Stimulated activated CD4-positive, alpha-beta T cell treated with anti-CD3 and anti-CD28 coated beads, Interleukin-12 subunit alpha, Interleukin-12 subunit beta, amount 100 ng/mL, for 4 hours (primary cell): ENCODE results near the gene C5orf22.
"Not testable (repeated sequence)": the region's sequence is repeated elsewhere in the genome, so short reads cannot be mapped to it uniquely, and the experiment has no call there.

Source experiments
- DNase-seq: peaks from one replicate; pipeline ENCODE4 v3.0.0-alpha.2; 2020

C5orf22 gene

DNA sequence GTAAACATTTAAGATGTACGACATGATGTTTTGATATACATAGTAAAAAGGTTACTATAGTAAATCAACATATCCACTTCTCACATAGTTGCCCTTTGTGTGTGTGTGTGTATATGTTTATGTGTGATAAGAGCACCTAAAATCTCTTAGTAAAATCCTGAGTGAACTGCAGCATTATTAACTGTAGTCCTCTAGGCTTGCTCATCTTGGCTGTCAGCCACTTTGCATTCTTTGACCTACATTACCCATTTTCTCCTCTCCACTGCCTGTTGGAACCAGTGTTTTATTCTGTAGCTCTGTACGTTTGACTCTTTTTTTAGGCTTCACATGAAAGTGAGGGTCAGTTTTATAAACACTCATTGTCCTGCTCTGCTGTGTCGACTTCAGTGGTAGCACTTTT is 24.4 kb downstream of the C5orf22 start:
- DNase-seq: no peak

DNA sequence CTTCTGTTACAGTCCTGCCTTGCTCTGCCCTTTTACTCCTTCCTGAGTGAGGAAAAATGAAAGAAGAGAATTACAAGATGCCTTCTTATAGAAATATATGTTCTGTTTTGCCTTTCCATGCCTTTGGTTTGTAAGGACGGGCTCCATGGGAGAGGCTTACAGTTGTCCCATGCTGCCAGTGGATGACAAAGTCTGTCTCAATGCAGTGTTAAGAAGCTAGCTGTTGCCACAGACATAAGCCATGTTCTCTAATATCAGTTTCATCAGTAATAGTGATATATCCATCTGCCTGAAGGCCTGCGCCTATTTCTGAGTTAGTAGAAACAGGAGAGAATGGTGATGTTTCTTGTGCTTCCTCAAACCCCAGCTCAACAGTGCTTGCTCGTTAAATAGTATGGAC is 27.8 kb downstream of the C5orf22 start:
- DNase-seq: no peak

- DNase-seq: no peak
These were observed 29.8 kb downstream of the C5orf22 start for GRCh38 chr5:31561946-31562345.

- DNase-seq: no peak
These were observed 31.1 kb downstream of the C5orf22 start for GRCh38 chr5:31563216-31563615.

DNA sequence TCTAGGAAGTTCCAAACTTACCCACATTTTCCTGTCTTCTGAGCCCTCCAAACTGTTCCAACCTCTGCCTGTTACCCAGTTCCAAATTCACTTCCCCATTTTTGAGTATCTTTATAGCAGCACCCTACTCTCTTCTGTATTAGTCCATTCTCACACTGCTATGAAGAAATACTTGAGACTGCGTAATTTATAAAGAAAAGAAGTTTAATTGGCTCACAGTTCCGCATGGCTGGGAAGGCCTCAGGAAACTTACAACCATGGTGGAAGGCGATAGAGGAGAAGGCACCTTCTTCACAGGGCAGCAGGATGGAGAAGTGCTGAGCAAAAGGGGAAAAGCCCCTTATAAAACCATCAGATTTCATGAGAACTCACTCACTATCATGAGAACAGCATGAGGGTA is 34.3 kb downstream of the C5orf22 start:
- DNase-seq: not testable (repeated sequence)

DNA sequence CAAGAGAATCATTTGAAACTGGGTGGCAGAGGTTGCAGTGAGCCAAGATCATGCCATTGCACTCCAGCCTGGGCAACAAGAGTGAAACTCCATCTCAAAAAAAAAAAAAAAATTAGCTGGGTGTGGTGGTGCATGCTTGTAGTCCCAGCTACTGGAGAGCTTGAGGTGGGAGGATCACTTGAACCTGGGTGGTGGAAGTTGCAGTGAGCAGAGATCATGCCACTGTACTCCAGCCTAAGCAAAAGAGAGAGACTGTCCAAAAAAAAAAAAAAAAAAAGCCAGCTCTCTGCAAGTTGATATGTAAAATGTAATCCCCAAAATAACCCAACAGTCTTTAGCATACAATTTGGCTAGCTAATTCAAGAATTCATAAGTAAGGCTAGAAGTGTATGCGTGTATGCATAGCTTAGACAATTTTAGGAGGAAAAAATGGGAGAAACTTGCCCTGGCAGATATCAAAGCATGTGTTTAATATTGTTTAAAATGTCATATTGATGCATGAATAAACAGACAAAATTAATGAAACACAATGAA is 36.3 kb downstream of the C5orf22 start:
- no peak for DNase-seq

DNA sequence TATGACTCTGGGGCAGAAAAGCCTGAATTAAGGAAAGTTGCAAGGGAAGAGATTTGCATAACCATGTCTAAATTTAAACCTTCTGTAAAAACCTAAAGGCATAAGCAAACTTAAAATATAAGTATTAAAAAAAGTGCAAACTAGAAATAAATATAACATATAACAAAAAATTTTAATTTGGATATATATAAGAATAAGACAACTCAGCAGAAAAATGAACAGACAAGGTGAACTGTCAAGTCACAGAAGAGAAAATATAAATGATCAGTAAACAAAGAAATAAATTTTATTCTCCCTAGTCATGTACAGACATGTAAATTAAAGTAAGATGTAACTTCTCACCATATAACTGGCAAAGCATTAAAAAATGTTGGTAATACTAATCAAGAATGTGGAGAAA is 37.0 kb downstream of the C5orf22 start:
- no peak for DNase-seq

- DNase-seq: no peak
These were observed 41.5 kb downstream of the C5orf22 start for GRCh38 chr5:31573494-31574142.

DNA sequence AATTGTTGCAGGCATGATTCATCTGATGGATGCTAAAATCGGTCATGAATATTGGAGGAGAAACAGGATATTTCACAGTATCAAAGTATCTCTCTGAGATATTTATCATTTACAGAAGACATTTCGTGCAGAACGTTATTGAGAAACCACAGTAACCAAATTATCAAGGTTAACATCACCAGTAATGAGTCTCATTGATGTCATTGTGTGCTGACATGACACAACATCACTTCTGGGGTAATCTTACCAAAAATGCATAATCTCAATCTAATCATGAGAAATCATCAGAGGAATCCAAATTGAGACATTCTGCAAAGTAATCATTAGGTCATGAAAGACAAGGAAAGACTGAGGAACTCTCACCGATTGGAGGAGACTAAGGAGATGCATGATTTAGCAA is 42.7 kb downstream of the C5orf22 start:
- no peak for DNase-seq

DNA sequence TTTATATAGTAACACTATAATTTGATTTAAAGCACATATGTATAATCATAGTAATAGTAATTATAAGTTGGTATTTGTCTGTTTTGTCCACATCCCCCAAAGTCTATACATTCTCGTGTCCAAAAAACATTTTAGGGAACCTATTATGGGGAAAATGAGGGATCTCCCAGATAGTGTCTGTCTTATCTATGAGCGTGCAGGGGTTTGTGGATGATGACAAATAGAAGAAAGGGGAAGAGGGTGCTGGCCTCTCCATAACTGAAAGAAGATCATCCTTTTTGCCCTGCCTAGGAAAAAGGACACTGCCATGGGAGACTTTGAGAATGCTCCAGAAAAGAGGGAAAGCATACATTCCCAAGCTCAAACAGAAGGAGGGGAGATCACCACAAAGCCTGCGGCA is 45.3 kb downstream of the C5orf22 start:
- no peak for DNase-seq

- DNase-seq: no peak
These were observed 47.5 kb downstream of the C5orf22 start for GRCh38 chr5:31579558-31579957.

DNA sequence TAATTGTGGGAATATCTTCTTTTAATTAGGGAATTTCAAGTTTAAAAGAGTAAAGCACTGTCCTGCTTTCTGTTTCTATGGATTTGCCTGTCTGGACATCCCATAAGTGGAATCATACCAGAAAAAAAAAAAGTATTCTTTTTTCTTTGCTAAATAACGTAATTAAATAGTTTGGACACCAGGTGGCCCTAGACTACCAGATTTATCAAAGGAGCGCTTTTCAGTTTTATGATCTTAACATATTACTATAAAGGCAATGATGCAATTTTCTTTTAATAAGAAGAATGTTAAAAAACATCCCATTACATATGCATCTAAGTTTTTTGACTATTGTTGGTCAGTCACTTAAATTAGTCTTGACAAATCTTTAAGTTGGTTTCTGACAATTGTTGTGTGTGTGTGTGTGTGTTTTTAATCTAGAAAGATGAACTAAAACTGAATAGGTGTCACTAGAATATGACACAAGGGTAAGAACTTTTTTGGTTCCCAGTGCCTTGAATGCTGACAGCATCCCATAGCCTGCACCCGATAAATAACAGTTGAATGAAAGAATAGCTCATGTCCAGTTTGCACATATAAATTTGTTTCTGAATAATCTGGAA is 49.5 kb downstream of the C5orf22 start:
- DNase-seq: no peak

DNA sequence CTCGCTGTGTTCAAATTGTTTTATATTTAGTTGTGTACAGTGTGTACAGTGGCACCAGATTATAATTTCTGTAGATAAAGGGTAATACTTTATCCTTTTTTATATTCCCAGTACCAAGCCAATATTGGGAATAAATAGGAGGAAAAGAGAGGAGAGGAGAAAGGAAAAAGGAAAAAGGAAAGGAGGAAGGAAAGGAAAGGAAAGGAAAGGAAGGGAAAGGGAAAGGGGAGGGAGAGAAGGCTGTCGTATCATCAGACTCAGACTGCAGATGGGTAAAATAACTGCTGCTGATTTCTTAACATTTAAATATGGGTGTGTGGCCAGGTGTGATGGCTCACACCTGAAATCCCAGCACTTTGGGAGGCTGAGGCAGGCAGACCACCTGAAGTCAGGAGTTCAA is 51.0 kb downstream of the C5orf22 start:
- DNase-seq: no peak

GRCh38 chr5:31585166-31585894 is 53.2 kb downstream of the C5orf22 start:
- no peak for DNase-seq

DNA sequence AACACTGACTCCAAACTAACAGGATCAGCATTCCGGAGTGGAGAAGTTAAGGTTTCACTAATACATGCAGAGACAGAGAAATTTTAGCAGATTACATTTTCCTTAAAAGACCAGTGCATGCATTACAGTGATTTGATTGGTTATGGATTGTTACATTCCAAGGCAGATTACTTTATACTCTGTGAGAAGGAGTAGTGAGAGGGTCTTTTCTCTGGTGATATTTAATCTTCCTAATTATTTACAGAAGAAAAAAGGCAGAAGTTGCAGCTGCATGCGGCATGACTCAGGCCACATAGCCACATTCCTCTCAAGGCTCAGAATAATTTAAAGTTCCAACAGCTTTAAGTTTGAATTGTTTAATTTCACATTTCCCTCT is 53.8 kb downstream of the C5orf22 start:
- no peak for DNase-seq

DNA sequence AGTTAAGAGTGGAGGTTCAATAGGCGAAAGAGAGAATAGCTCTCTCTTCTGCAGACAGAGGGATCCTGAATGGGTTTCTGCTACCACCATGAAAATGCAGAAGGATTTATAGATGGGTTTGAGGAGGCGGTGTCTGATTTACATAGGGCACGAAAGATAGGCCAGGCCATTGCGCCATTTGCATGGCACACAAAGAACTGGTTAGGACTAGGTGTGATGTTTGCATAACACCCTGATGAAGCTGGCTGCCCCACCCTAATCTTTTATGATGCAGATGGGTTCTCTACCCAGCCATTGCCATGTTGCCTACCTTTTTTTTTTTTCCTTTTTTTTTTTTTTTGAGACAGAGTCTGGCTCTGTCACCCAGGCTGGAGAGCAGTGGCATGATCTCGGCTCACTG is 55.4 kb downstream of the C5orf22 start:
- no peak for DNase-seq

DNA sequence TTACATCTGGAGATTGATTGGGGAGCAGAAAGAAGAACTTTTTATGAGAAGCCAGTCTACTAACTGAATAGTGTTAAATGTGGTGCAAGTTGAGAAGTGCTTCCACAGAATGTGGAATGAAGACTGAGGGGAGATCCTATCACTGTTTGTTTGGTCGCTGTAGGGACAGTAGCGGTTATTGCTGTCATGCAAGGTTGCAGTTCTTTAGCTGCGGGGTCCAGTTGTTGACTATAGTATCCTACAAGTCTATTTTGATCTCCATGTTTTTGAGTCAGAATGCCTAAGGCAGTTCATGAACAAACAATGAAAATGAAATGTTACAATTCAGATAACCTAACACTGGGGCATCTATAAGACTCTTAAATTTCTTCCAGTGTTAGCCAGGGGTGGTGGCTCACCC is 61.6 kb downstream of the C5orf22 start:
- DNase-seq: no peak

GRCh38 chr5:31596354-31596753 is 64.3 kb downstream of the C5orf22 start:
- no peak for DNase-seq

DNA sequence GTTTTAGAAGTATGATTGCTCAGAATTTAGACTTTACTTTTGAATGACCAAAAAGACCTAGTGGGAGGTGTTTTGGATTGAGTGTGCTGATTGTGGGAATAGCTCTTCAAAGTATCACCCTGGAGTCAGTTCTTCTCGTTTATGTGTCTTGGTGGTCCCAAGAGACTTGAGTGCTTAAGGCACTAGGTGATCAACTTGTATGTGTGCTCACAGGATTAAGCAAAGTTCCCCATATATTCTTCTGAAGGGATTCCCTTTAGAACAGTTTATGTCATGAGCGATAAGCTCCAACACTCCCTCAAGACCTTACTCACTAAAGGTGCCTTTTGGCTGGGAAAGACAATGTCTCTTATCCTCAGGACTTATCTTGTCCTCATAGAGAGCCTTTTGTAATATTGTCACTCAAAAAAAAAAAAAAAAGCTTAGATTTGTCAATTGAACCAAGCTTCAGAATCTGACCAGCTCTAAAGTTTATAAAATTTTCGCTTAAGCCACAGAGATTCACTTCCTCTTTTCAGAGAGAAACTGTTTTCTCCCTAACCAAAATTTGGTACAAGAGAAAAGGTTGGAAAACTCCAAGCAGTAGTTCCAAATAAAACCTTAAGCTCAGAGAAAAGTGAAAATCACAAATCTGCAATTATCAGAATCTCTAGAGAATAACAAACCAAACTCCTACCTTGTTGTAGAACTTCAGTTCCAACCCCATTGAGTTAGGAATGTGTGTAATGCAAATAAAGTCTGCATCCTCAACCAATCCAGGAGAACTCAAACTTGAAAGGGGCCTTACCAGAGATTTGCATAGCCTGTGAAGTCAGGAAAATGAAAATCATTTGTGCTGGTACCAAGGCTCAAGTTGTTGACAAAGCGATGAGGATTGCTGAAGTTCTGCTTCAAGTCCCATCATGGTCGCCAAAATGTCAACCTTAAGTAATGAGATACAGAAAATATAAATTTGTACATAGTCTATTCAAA is 66.8 kb downstream of the C5orf22 start:
- no peak for DNase-seq

DNA sequence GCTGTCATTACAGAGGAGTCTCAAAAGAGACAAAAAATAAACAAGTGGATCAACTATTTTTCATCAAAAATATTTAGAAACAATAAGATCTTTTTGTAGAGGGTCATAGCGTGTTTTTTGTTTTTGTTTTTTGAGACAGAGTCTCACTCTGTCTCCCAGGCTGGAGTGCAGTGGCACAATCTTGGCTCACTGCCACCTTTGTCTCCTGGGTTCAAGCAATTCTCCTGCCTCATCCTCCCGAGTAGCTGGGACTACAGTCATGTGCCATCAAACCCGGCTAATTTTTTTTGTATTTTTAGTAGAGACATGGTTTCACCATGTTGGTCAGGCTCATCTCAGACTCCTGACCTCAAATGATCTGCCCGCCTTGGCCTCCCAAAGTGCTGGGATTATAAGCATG is 70.2 kb downstream of the C5orf22 start:
- not testable (repeated sequence) for DNase-seq

- DNase-seq: no peak
These were observed 72.1 kb downstream of the C5orf22 start for GRCh38 chr5:31604240-31604639.

- no peak for DNase-seq
These were observed 72.5 kb downstream of the C5orf22 start for GRCh38 chr5:31604644-31605043.
